Measurements from ENCODE around the gene COL6A1. TPM values are rescaled to one million over a fixed set of nuclear protein-coding genes. Genes with fewer than 3 reads are reported as not detected.

Gene COL6A1
- polyA plus RNA-seq, 4 donors, result 256 to 946 (median 296) TPM

GRCh38 chr21:46021978-46022544, 40.5 kb downstream of the COL6A1 start:
- DNase-seq (ENCODE audit: low read depth in 4 of 4, low spot score in 3 of 4), result no peak

DNA sequence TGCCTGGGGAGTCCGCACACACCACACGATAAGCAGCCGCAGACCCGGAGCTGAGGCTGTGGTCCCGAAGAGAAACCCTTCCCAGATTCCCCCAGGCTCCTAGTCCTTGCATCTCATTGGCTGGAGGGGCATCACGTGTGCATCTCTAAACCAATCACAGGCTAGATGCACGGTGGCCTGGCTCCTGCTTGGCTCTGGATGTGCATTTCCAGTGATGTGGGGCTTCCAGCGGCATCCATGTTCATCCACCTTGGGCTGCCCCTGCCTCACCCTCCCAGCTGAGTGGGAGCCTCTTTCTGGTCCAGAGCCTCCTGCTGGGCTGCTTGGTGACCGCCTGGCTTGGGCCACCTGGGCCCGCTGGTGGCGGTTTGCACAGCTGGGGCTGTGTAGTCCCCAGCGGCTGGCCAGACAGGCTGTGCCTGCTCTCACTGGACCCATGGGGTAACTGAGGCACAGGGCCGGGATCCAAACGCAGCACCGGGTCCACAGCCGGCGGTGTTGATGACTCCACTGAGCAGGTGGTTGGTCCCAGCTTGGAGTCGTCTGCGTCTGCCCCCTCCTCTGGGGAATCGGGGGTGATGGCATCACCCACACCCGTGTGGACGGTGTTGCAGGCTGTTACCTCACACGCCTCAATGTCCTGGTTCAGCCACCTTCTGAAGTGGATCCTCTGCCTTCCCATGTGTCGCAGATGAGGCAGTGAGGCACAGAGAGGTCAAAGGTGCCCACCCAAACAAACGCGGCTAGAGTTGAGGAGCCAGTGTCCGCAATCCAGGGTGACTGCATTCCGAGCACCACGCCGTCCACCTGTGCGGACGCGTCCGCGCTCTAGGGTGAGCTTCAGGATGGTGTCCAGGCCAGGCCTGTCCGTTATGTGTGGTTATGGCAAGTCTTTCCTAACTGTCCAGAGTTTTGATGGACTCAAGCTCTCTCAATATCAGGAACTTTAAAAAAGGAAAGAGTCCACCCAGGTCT, 41.3 kb downstream of the COL6A1 start:
- DNase-seq (ENCODE audit: low read depth in 4 of 4, low spot score in 3 of 4), result no peak

DNA sequence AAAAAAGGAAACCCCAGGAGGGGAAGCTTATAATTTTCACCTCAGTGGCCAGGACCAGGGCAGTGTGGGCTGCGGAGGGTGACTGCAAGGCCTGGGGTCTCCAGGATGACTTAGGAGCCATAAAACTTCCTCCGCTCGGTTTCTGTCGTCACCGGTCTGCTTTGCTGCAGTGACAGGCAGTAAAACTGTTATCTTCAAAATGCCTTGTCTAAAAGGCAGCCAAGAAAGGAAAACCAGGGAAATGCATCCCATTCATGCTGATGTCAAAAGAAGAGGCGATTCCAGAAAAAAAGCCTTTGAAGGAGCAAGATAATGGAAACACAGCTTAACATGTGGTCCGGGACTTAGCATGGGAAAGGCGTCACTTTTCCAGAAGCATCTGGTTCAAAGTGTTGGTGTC, 42.0 kb downstream of the COL6A1 start:
- DNase-seq (ENCODE audit: low read depth in 4 of 4, low spot score in 3 of 4), result peak in 2 of 4 donors; percentile 22 to 70

- no peak for DNase-seq (ENCODE audit: low read depth in 4 of 4, low spot score in 3 of 4)
Observed at GRCh38 chr21:46024141-46024540, 42.6 kb downstream of the COL6A1 start.

GRCh38 chr21:46025113-46025770, 43.7 kb downstream of the COL6A1 start:
- DNase-seq (ENCODE audit: low read depth in 4 of 4, low spot score in 3 of 4), result no peak

DNA sequence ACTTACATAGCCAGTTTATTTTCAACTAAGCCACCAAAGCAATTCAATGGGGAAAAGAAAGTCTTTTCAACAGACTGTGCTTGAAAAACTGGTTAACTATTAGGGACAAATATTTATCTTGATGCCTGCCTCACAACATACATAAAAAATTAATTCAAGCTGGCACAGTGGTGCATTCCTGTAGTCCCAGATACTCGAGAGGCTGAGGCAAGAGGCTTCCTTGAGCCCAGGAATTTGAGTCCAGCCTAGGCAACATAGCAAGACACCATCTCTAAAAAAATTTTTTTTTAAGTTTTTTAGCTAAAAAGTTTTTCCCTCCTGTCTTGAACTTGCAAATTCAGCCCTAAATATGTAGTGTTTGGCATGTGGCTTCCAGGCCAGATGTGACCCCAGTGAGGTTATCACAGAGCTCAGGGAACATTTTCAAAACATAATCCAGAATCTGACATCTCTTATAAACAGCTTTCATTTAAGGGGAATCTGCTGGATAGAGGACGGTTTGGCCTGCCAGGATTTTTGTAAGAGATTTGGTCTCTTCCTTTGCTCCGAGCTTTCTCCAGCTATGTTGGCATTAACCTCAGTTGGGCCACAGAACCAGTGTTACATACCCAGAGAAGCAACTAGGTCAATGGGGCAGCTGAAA, 46.4 kb downstream of the COL6A1 start:
- DNase-seq (ENCODE audit: low read depth in 4 of 4, low spot score in 3 of 4), result no peak

GRCh38 chr21:46028573-46029091, 47.1 kb downstream of the COL6A1 start:
- peak in 1 of 4 donors; percentile 57 for DNase-seq (ENCODE audit: low read depth in 4 of 4, low spot score in 3 of 4)

- DNase-seq (ENCODE audit: low read depth in 4 of 4, low spot score in 3 of 4), result no peak
Observed at GRCh38 chr21:46029186-46029924, 47.8 kb downstream of the COL6A1 start.

DNA sequence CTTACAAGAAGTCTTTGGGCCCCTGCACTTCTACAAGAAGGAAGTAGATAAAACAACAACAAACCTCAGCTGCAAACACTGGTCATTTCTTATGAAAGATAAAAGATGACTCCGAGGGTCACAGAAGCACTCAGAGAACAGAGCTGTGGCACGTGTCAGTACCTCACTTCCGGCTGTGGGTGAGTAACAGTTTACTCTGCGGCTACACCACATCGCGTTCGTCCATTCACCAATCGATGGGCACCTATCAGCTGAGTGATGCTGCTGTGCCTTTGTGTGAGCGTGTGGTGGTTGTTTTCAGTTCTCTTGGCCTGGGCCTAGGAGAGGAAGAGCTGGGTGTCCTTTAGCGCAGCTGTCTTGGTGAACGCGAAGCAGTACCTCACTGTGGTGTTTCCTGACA, 49.9 kb downstream of the COL6A1 start:
- no peak for DNase-seq (ENCODE audit: low read depth in 4 of 4, low spot score in 3 of 4)

- no peak for DNase-seq (ENCODE audit: low read depth in 4 of 4, low spot score in 3 of 4)
Observed at GRCh38 chr21:46032100-46032499, 50.5 kb downstream of the COL6A1 start.

GRCh38 chr21:46033410-46034400, 52.1 kb downstream of the COL6A1 start:
- DNase-seq (ENCODE audit: low read depth in 4 of 4, low spot score in 3 of 4), result no peak

DNA sequence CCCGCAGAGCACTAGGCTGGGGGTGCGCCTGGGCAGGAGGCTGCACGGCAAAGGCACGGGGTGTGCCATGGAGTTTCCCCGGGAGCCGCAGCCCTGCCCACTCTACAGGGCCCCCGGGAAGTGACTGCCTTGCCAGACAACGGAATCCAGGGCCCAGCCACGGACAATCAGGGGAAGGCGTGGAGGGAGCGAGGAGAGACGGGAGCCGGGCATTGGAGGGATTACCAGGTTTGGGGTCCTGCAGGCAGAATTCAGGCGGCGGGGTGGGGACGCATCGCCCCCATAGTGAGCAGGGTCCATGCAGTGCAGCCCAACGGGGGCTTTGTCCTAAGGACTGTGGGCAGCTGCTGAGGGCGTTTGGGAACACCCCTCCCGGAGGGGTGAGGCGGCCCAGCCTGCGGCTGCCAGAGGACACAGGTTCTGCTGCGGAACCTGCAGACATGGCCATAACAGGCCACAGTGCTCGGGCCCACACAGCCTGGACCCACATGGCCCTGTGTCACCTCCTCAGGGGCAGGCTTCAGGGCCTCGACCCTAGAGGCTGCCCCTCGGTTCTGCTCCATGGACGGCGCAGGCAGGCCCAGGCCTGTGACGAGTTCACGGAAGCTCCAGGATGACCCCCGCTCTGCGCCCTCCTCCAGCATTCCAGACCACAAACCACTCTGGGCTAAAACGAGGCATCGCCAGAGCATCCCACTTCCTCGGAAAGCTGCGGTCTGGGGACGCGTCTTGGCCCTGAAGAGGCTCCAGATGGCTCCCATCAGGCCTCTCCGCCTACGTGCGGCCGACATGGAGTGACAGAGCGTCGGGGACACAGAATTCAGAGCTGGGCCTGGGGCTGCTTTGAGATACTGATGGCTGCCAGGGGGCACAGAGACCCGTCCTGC, 54.5 kb downstream of the COL6A1 start:
- DNase-seq (ENCODE audit: low read depth in 4 of 4, low spot score in 3 of 4), result peak in 2 of 4 donors; percentile 63 to 65

DNA sequence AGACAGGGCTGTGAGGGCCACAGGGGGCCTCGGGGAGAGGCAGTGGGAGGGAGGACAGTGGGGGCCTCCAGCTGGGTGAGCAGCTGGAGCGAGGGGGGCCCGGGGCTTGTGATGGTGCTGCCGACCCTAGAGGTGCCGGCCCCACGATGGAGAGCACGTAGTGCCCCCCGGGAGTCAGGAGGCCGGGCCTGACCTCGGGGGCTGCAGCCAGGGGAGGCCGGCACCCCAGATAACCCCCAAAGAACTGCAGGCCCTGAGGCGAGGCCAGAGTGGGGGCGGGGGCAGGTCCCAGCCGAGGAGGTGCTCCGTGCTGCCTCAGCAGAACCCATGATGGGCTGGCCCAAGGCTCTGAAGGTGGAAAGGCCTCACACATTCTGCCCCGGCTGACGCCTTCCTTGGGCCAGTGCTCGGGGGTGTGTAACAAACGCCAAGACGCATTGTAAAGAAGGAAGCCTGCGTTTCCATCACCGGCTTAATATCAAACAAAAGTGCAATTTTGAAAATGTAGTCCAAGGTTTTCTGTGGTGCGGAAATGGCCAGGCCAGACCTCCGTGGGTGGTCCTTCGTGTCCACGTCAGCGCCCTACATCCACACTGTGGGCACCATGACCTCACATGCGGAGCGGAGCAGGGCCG, 55.2 kb downstream of the COL6A1 start:
- DNase-seq (ENCODE audit: low read depth in 4 of 4, low spot score in 3 of 4), result no peak

GRCh38 chr21:46037331-46038325, 56.1 kb downstream of the COL6A1 start:
- DNase-seq (ENCODE audit: low read depth in 4 of 4, low spot score in 3 of 4), result no peak

GRCh38 chr21:46038341-46038829, 56.8 kb downstream of the COL6A1 start:
- no peak for DNase-seq (ENCODE audit: low read depth in 4 of 4, low spot score in 3 of 4)

- no peak for DNase-seq (ENCODE audit: low read depth in 4 of 4, low spot score in 3 of 4)
Observed at GRCh38 chr21:46038871-46039397, 57.4 kb downstream of the COL6A1 start.

Data from left renal pelvis (tissue), 4 donors.